ENCODE results near the gene USP25. TPM values are rescaled to one million over a fixed set of nuclear protein-coding genes. Genes with fewer than 3 reads are reported as not detected.

USP25 gene
- total RNA-seq, 2 donors from 2014 or later: 37.4 to 37.6 TPM

DNA sequence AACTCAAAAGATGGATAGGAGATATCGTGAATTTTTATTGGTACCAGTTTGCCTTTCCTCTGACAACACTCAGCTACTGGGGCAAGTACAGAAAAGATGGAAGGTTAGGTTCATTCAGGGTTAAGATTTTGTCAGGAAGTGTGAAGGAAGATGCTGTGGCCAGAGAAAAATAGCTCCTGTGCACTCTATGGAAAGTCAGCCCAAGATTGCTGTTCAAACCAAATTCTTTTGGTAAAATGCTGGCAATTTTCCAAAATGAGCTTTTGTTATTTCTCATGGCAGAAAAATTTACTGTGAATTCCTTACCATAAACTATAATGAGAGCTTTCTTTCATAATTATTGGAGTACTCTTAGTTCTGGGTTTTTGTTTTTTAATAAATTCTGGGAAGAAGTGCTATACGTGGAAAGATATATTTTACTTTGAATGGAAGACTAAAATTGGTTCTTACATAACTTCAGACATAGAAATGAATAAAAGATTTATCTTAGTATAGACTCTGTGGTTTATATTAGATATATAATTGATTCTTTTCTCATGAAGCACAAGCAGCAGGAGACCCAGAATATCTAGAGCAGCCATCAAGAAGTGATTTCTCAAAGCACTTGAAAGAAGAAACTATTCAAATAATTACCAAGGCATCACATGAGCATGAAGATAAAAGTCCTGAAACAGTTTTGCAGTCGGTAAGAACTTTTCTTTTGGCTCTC lies 112.2 kb downstream of the USP25 start:
- Mint-ChIP-seq H3K36me3 (ENCODE audit: insufficient read depth in 2 of 2) (peaks cover 0 to 1% of the 10 kb centered on the region in 2 donors), H3K4me1 (ENCODE audit: low read depth) (no peaks in the 10 kb centered on the region), H3K27me3 (ENCODE audit: low read depth) (no peaks in the 10 kb centered on the region), H3K4me3 (no peak overlapping the region), H3K27ac (no peak overlapping the region), H3K9me3 (no peaks in the 10 kb centered on the region)
- ATAC-seq (replicated peaks in 1 of 2) (no peak), DNase-seq (no peak)

- Mint-ChIP-seq H3K27ac (no peak overlapping the region), H3K4me1 (ENCODE audit: low read depth) (no peaks in the 10 kb centered on the region), H3K27me3 (ENCODE audit: low read depth) (no peaks in the 10 kb centered on the region), H3K36me3 (ENCODE audit: insufficient read depth in 2 of 2) (peaks cover 0 to 1% of the 10 kb centered on the region in 2 donors), H3K9me3 (no peaks in the 10 kb centered on the region), H3K4me3 (no peak overlapping the region)
- ATAC-seq (replicated peaks in 1 of 2) (no peak), DNase-seq (no peak)
Observed at GRCh38 chr21:15842565-15842880, 112.7 kb downstream of the USP25 start.

DNA sequence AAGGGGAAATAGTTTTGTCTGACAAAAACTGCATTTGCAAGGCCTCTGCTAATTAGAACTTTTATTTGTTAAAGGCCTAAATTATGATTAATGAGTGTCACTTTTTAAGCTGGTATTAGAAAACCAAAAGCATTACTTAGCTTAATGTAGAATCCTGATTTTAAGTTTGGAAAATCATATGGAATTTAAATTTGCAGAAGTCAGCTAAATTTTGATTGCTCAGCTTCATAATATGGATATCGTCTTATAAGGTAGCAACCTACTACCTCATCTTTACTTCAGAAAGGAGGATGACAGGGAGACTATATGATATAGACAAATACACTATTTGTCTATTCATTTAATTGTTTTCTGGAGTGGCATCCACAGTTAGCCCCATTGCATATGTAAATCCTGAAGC lies 114.0 kb downstream of the USP25 start:
- DNase-seq (no peak), ATAC-seq (replicated peaks in 1 of 2) (no peak)
- Mint-ChIP-seq H3K27ac (peak overlapping the region; percentile 19), H3K9me3 (no peaks in the 10 kb centered on the region), H3K4me3 (no peak overlapping the region), H3K4me1 (ENCODE audit: low read depth) (no peaks in the 10 kb centered on the region), H3K27me3 (ENCODE audit: low read depth) (no peaks in the 10 kb centered on the region), H3K36me3 (ENCODE audit: insufficient read depth in 2 of 2) (peaks cover 0 to 1% of the 10 kb centered on the region in 2 donors)

- Mint-ChIP-seq H3K9me3 (no peaks in the 10 kb centered on the region), H3K27ac (no peak overlapping the region), H3K36me3 (ENCODE audit: insufficient read depth in 2 of 2) (no peaks in the 10 kb centered on the region), H3K27me3 (ENCODE audit: low read depth) (no peaks in the 10 kb centered on the region), H3K4me3 (no peak overlapping the region), H3K4me1 (ENCODE audit: low read depth) (no peaks in the 10 kb centered on the region)
- DNase-seq (no peak), ATAC-seq (replicated peaks in 1 of 2) (no peak)
Observed at GRCh38 chr21:15848634-15849560, 119.1 kb downstream of the USP25 start.

GRCh38 chr21:15849927-15850326 lies 120.1 kb downstream of the USP25 start:
- H3K27ac Mint-ChIP-seq: no peak overlapping the region
- H3K4me1 Mint-ChIP-seq (ENCODE audit: low read depth): no peaks in the 10 kb centered on the region
- ATAC-seq (replicated peaks in 1 of 2): no peak
- H3K36me3 Mint-ChIP-seq (ENCODE audit: insufficient read depth in 2 of 2): peaks cover 0 to 5% of the 10 kb centered on the region in 2 donors
- peaks cover 0 to 2% of the 10 kb centered on the region in 2 donors for H3K9me3 Mint-ChIP-seq
- no peak for DNase-seq
- H3K4me3 Mint-ChIP-seq: no peak overlapping the region
- H3K27me3 Mint-ChIP-seq (ENCODE audit: low read depth): no peaks in the 10 kb centered on the region

DNA sequence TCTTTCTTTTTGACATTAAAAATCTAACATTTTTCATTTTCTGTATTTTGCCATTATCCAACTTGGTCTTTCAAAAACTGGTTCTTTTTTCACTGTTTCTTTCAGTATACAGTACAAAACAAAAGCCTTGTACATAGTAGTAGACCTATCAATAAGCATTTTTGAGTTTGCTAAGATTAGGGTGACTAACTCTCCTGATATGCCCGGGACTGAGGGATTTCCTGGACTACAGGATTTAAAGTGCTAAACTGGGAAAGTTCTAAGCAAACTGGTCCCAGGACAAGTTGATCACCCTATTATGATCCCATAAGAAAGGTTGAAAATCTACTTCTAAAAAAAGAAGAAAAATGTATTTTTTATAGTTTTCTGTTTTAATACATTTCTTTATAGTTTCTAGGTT lies 120.9 kb downstream of the USP25 start:
- no peak overlapping the region for H3K27ac Mint-ChIP-seq
- no peak overlapping the region for H3K4me3 Mint-ChIP-seq
- DNase-seq (no peak), ATAC-seq (replicated peaks in 1 of 2) (no peak)
- H3K4me1 Mint-ChIP-seq (ENCODE audit: low read depth): no peaks in the 10 kb centered on the region
- no peaks in the 10 kb centered on the region for H3K27me3 Mint-ChIP-seq (ENCODE audit: low read depth)
- H3K9me3 Mint-ChIP-seq: peaks cover 0 to 2% of the 10 kb centered on the region in 2 donors
- H3K36me3 Mint-ChIP-seq (ENCODE audit: insufficient read depth in 2 of 2): peaks cover under 1 to 5% of the 10 kb centered on the region in 2 donors

GRCh38 chr21:15852146-15852545 lies 122.4 kb downstream of the USP25 start:
- no peak for DNase-seq
- peaks cover 0 to 2% of the 10 kb centered on the region in 2 donors for H3K9me3 Mint-ChIP-seq
- ATAC-seq (replicated peaks in 1 of 2): no peak
- no peaks in the 10 kb centered on the region for H3K4me1 Mint-ChIP-seq (ENCODE audit: low read depth)
- H3K36me3 Mint-ChIP-seq (ENCODE audit: insufficient read depth in 2 of 2): peaks cover 2 to 5% of the 10 kb centered on the region in 2 donors
- H3K4me3 Mint-ChIP-seq: no peak overlapping the region
- no peak overlapping the region for H3K27ac Mint-ChIP-seq
- no peaks in the 10 kb centered on the region for H3K27me3 Mint-ChIP-seq (ENCODE audit: low read depth)

DNA sequence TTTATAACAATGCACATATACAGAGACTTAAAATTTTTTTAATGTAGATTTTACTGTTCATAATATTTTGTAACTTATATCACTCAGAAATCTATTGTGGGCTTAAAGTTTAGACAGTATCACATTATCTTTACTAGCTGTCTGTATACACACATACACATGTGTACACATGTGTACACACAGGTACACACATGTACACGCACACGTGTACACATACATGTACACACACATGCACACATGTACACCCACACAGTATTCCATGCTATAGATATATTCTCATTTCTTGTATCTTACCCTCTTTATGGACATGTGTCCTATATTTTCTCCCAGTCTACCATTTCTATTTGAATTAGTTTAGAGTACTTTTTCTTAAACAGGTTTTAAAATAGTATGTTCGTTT lies 123.3 kb downstream of the USP25 start:
- Mint-ChIP-seq H3K27me3 (ENCODE audit: low read depth) (no peaks in the 10 kb centered on the region), H3K36me3 (ENCODE audit: insufficient read depth in 2 of 2) (peaks cover 2 to 5% of the 10 kb centered on the region in 2 donors), H3K9me3 (peaks cover 0 to 2% of the 10 kb centered on the region in 2 donors), H3K4me3 (no peak overlapping the region), H3K4me1 (ENCODE audit: low read depth) (peaks cover 4% of the 10 kb centered on the region), H3K27ac (no peak overlapping the region)
- no peak for DNase-seq
- ATAC-seq (replicated peaks in 1 of 2): no peak

DNA sequence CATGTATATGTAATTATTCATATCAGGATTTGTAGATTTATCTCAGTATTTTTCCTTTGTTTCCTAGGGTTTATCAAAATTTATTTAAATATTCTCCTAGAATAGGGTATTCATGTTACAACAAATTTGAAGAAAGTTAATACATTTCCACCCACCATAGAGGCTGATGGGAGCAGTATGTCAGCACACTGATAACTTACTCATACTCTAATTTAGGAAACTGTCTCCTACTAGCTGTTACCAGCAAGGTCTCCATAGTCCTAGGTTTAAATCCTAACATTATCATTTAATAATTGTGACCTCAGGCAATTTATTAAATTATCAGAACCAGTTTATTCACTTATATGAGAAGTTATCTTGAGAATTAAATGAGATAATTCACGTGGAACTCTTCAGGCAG lies 127.0 kb downstream of the USP25 start:
- ATAC-seq (replicated peaks in 1 of 2) (no peak), DNase-seq (no peak)
- Mint-ChIP-seq H3K27ac (no peak overlapping the region), H3K4me3 (no peak overlapping the region), H3K4me1 (ENCODE audit: low read depth) (peaks cover 4% of the 10 kb centered on the region), H3K9me3 (peaks cover 0 to 2% of the 10 kb centered on the region in 2 donors), H3K27me3 (ENCODE audit: low read depth) (no peaks in the 10 kb centered on the region), H3K36me3 (ENCODE audit: insufficient read depth in 2 of 2) (peaks cover 2 to 5% of the 10 kb centered on the region in 2 donors)

DNA sequence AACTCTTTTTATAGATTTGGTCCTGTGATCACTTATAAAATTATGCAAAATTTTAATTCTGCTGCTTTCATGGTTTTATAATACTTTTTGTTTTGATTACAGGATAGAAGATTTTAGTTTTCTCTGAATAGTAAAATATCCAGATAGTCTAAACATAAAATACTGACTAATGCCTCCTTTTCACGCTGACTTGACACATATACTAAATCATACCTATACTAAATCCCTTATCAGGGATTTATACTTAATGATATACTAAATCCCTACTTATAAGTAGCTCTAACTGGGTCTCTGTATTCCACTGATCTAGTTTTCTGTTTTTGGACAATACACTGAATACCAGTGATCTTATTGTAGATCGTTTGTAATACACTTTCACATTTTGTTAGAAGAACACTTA lies 128.0 kb downstream of the USP25 start:
- Mint-ChIP-seq H3K27me3 (ENCODE audit: low read depth) (no peaks in the 10 kb centered on the region), H3K9me3 (peaks cover 0 to 2% of the 10 kb centered on the region in 2 donors), H3K27ac (no peak overlapping the region), H3K4me3 (no peak overlapping the region), H3K36me3 (ENCODE audit: insufficient read depth in 2 of 2) (peaks cover 2 to 5% of the 10 kb centered on the region in 2 donors), H3K4me1 (ENCODE audit: low read depth) (peaks cover 4% of the 10 kb centered on the region)
- DNase-seq (no peak), ATAC-seq (replicated peaks in 1 of 2) (no peak)

GRCh38 chr21:15860541-15860940 lies 130.8 kb downstream of the USP25 start:
- H3K4me3 Mint-ChIP-seq: no peak overlapping the region
- no peak for ATAC-seq (replicated peaks in 1 of 2)
- H3K4me1 Mint-ChIP-seq (ENCODE audit: low read depth): peaks cover 4% of the 10 kb centered on the region
- no peak for DNase-seq
- peaks cover 0 to 2% of the 10 kb centered on the region in 2 donors for H3K36me3 Mint-ChIP-seq (ENCODE audit: insufficient read depth in 2 of 2)
- no peaks in the 10 kb centered on the region for H3K27me3 Mint-ChIP-seq (ENCODE audit: low read depth)
- H3K27ac Mint-ChIP-seq: no peak overlapping the region
- no peaks in the 10 kb centered on the region for H3K9me3 Mint-ChIP-seq

DNA sequence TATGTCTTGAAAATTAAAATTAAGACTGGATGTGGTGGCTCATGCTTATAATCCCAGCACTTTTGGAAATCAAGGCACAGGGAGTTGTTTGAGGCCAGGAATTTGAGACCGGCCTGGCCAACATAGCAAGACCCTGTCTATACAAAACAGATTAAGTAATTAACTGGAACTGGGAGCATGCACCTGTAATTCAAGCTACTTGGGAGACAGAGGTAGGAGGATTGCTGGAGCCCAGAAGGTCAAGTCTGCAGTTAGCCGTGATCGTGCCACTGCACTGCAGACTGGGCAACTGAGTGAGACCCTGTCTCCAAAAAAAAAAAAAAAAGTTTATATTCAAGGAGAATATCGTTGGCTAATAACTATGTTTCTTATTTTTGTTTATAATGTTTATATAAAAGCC lies 139.2 kb downstream of the USP25 start:
- Mint-ChIP-seq H3K4me1 (ENCODE audit: low read depth) (no peaks in the 10 kb centered on the region), H3K36me3 (ENCODE audit: insufficient read depth in 2 of 2) (peaks cover 0 to 10% of the 10 kb centered on the region in 2 donors), H3K9me3 (no peaks in the 10 kb centered on the region), H3K27ac (no peak overlapping the region), H3K4me3 (no peak overlapping the region), H3K27me3 (ENCODE audit: low read depth) (no peaks in the 10 kb centered on the region)
- no peak for ATAC-seq (replicated peaks in 1 of 2)
- no peak for DNase-seq

- DNase-seq (no peak), ATAC-seq (replicated peaks in 1 of 2) (no peak)
- no peaks in the 10 kb centered on the region for H3K4me1 Mint-ChIP-seq (ENCODE audit: low read depth)
- no peak overlapping the region for H3K4me3 Mint-ChIP-seq
- peaks cover 5 to 22% of the 10 kb centered on the region in 2 donors for H3K36me3 Mint-ChIP-seq (ENCODE audit: insufficient read depth in 2 of 2)
- H3K9me3 Mint-ChIP-seq: peaks cover 0 to 2% of the 10 kb centered on the region in 2 donors
- no peak overlapping the region for H3K27ac Mint-ChIP-seq
- no peaks in the 10 kb centered on the region for H3K27me3 Mint-ChIP-seq (ENCODE audit: low read depth)
Observed at GRCh38 chr21:15870819-15871218, 141.0 kb downstream of the USP25 start.
